ENCODE results near the gene CLSTN1.

GRCh38 chr1:9691691-9692090 is 132.1 kb downstream of the CLSTN1 start:
- no peak for TF ChIP-seq POLR2A (IDR thresholded peaks at IDR 0.05; ENCODE audit: low read depth, low read length)
- no peak for TF ChIP-seq POLR2AphosphoS5 (IDR thresholded peaks at IDR 0.05; ENCODE audit: low read depth, low read length)
- no peak for TF ChIP-seq SPI1 (IDR thresholded peaks at IDR 0.05; ENCODE audit: low read depth, low read length)
- TF ChIP-seq POU2F2 (IDR thresholded peaks at IDR 0.05; ENCODE audit: low read depth, low read length) = no peak
- no peak for TF ChIP-seq TAF1 (IDR thresholded peaks at IDR 0.05; ENCODE audit: low read depth, low read length)
- no peak for TF ChIP-seq PAX5 (IDR thresholded peaks at IDR 0.05; ENCODE audit: insufficient read depth, low read length, severe bottlenecking)
